SK-N-SH (cell line): Measurements from ENCODE around the gene FDXR. TPM values are rescaled to one million over a fixed set of nuclear protein-coding genes. Genes with fewer than 3 reads are reported as not detected.

ENCODE experiments used
- CTCF ChIA-PET: fragments of 300-600, 350-600 bp; formaldehyde crosslinking; extraction: SDS; loops from one replicate; lab custom pipeline; 2021; lab: Yijun Ruan, JAX
- POLR2A ChIA-PET: fragments of 350-600 bp; sonication (Branson Sonifier 250); formaldehyde crosslinking; extraction: SDS; loops from one replicate; lab custom pipeline; 2020; ENCODE audit warnings: antibody characterized with exemption, inconsistent platforms; lab: Yijun Ruan, JAX
- DNase-seq: peaks from one replicate; pipeline ENCODE4 v3.0.0; 2012
- H2AFZ ChIP-seq: fragments of 200-600 bp; sonication (generic); 2 replicates; pipeline ENCODE4 v1.8.1; 2016; ENCODE audit warnings: antibody characterized with exemption, mild to moderate bottlenecking, low read depth
- H3F3A ChIP-seq: fragments of 200-600 bp; sonication (generic); replicated peaks from 2 replicates; pipeline ENCODE3; 2016; ENCODE audit warnings: antibody characterized with exemption, mild to moderate bottlenecking; ENCODE audit not compliant: insufficient read depth
- H3K27ac ChIP-seq, 2 experiments: fragments of 200-500 bp in 1 of 2; fragments of 200-600 bp in 1 of 2; sonication (Bioruptor generic) in 1 of 2; sonication (generic), shearing (Covaris generic) in 1 of 2; 2 replicates each; pipeline versions ENCODE4 v1.5.1 to v1.6.1; 2014 to 2016; ENCODE audit warnings: low read depth in 2 of 2, inconsistent platforms in 1 of 2, low read length in 1 of 2, mild to moderate bottlenecking in 1 of 2, mixed read lengths in 1 of 2
- H3K27me3 ChIP-seq: fragments of 200-600 bp; sonication (generic), shearing (Covaris generic); 2 replicates; pipeline ENCODE4 v1.6.1; 2016; ENCODE audit warnings: mixed run types; ENCODE audit not compliant: insufficient read depth
- H3K36me3 ChIP-seq, 2 experiments: fragments of 200-500 bp in 1 of 2; fragments of 200-600 bp in 1 of 2; sonication (Bioruptor generic) in 1 of 2; sonication (generic) in 1 of 2; replicated peaks in 1 of 2; 2 replicates each; pipeline versions ENCODE3 to v1.5.1; 2014 to 2016; ENCODE audit warnings: low read length in 1 of 2, mild to moderate bottlenecking in 1 of 2; ENCODE audit not compliant: insufficient read depth in 2 of 2, control insufficient read depth in 1 of 2
- H3K4me1 ChIP-seq, 2 experiments: fragments of 200-500 bp in 1 of 2; fragments of 200-600 bp in 1 of 2; sonication (Bioruptor generic) in 1 of 2; sonication (generic), shearing (Covaris generic) in 1 of 2; 2 replicates each; pipeline versions ENCODE4 v1.5.1 to v1.6.1; 2014 to 2016; ENCODE audit warnings: low read depth in 1 of 2, low read length in 1 of 2, mixed run types in 1 of 2; ENCODE audit not compliant: insufficient read depth in 2 of 2, control insufficient read depth in 1 of 2
- H3K4me2 ChIP-seq: fragments of 200-600 bp; sonication (generic), shearing (Covaris generic); 2 replicates; pipeline ENCODE4 v1.6.1; 2017; ENCODE audit warnings: mixed run types
- H3K4me3 ChIP-seq, 2 experiments: fragments of 200-500 bp in 1 of 2; fragments of 200-600 bp in 1 of 2; sonication (Bioruptor generic) in 1 of 2; sonication (generic), shearing (Covaris generic) in 1 of 2; 2 replicates each; pipeline versions ENCODE4 v1.5.1 to v1.8.1; 2014 to 2016; ENCODE audit warnings: low read depth in 2 of 2, inconsistent platforms in 1 of 2, low read length in 1 of 2, mild to moderate bottlenecking in 1 of 2, mixed read lengths in 1 of 2, moderate library complexity in 1 of 2
- H3K79me2 ChIP-seq: fragments of 200-600 bp; sonication (generic); 2 replicates; pipeline ENCODE4 v1.8.1; 2017; ENCODE audit warnings: mild to moderate bottlenecking; ENCODE audit not compliant: insufficient read depth
- H3K9ac ChIP-seq: fragments of 200-600 bp; sonication (generic); 2 replicates; pipeline ENCODE4 v1.6.1; 2017; ENCODE audit warnings: mixed run types
- H3K9me2 ChIP-seq: fragments of 200-600 bp; sonication (generic); 2 replicates; pipeline ENCODE4 v1.6.1; 2017; ENCODE audit warnings: mixed run types
- H3K9me3 ChIP-seq: fragments of 200-600 bp; sonication (generic); 2 replicates; pipeline ENCODE4 v1.6.1; 2017; ENCODE audit warnings: mixed run types, mild to moderate bottlenecking, moderate library complexity
- H4K20me1 ChIP-seq: fragments of 200-600 bp; sonication (generic); 2 replicates; pipeline ENCODE4 v1.6.1; 2017; ENCODE audit warnings: mild to moderate bottlenecking, mixed run types; ENCODE audit not compliant: insufficient read depth
- EP300 ChIP-seq, 2 experiments: IDR thresholded peaks; 2 replicates each; pipeline versions ENCODE4 v1.4.0 to v1.6.1; 2012; ENCODE audit warnings: borderline replicate concordance in 1 of 2, low read depth in 1 of 2, low read length in 1 of 2
- EZH2phosphoT487 ChIP-seq: fragments of 200-600 bp; sonication (generic); IDR thresholded peaks from 2 replicates; pipeline ENCODE4 v1.6.1; 2017; ENCODE audit warnings: low read depth, mixed run types, mild to moderate bottlenecking, antibody characterized with exemption, moderate library complexity, borderline replicate concordance
- GATA2 ChIP-seq: sonication (generic); formaldehyde crosslinking; IDR thresholded peaks from 2 replicates; pipeline ENCODE4 v1.5.0; 2020; ENCODE audit warnings: mild to moderate bottlenecking, missing genetic modification reagents
- MXI1 ChIP-seq: IDR thresholded peaks from 2 replicates; pipeline ENCODE4 v1.6.1; 2012; ENCODE audit warnings: mild to moderate bottlenecking, low read depth, low read length, improper control_type of control experiment
- NRF1 ChIP-seq: IDR thresholded peaks from 2 replicates; pipeline ENCODE4 v1.6.1; 2012; ENCODE audit warnings: low read depth, mild to moderate bottlenecking, low read length
- POLR2AphosphoS5 ChIP-seq: IDR thresholded peaks from 2 replicates; pipeline ENCODE4 v1.6.1; 2012; ENCODE audit warnings: low read depth, low read length
- RAD21 ChIP-seq: IDR thresholded peaks from 2 replicates; pipeline ENCODE4 v1.6.1; 2012; ENCODE audit warnings: mild to moderate bottlenecking, low read length
- RXRA ChIP-seq: IDR thresholded peaks from 2 replicates; pipeline ENCODE4 v1.4.0; 2012; ENCODE audit warnings: low read depth, mild to moderate bottlenecking, borderline replicate concordance
- SIN3A ChIP-seq: IDR thresholded peaks from 2 replicates; pipeline ENCODE4 v1.6.1; 2012; ENCODE audit warnings: low read depth, mild to moderate bottlenecking, low read length, moderate library complexity, borderline replicate concordance
- TCF12 ChIP-seq: IDR thresholded peaks from 2 replicates; pipeline ENCODE4 v1.4.0; 2012
- WGBS: methylation state at CpG from one replicate; pipeline ENCODE4 v1.1.6; 2017; ENCODE audit warnings: low lambda C conversion rate; 5-methylcytosine and 5-hydroxymethylcytosine counted together
- polyA plus RNA-seq, 3 experiments: library from polyadenylated mRNA; depleted of rRNA; stranded (reverse); fragments of >200 nt; gene quantifications; 2 replicates each; pipeline ENCODE4 v1.2.3, GENCODE V29; 2012
- TF ChIP-seq, protein P1 (sequence below): IDR thresholded peaks from 2 replicates; pipeline ENCODE4; 2012
- TF ChIP-seq, protein P2 (sequence below): IDR thresholded peaks from 2 replicates; pipeline ENCODE4 v1.4.0; 2012; ENCODE audit warnings: low read depth, borderline replicate concordance
- TF ChIP-seq, protein P3 (sequence below): IDR thresholded peaks from 2 replicates; pipeline ENCODE4 v1.6.1; 2012; ENCODE audit warnings: mild to moderate bottlenecking, low read depth, low read length, moderate library complexity

Gene FDXR
- polyA plus RNA-seq, 1 of the 3 experiments (the other 2 are of a cell fraction), result 86.7 TPM

DNA sequence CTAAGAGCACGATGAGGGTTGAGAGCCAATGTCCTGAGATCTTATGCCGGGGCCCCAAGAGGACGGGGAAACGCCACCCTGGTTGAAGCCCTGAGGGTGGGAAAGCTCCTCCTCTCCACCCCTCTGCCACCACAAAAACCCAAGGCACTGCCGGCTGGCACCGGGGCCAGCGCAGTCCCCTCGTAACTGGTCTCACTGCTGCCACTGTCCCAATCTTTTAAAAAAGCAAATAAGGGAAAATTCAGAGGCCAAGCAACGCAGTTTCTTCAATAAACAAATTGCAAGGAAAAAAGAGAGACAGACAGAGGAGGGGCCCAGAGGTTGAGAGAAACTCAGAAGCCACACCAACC, 19.8 kb downstream of the FDXR start:
- ChIA-PET CTCF (interaction anchor here (47.7 to 98.1 kb wide), 2 partner anchors 7 to 35 kb away, joined by 3869 read pairs; partner anchors contain the start of genes FDXR, GRIN2C and NAT9), POLR2A (no interaction called here)
- no peaks in the 10 kb centered on the region for H3K36me3 ChIP-seq
- TF ChIP-seq NRF1 (no peak), GATA2 (no peak), RAD21 (no peak), EZH2phosphoT487 (no peak), EP300 (IDR thresholded peaks at IDR 0.05; ENCODE audit: borderline replicate concordance in 1 of 2, low read depth in 1 of 2, low read length in 1 of 2) (no peak), RXRA (no peak), POLR2AphosphoS5 (no peak), TCF12 (no peak), MXI1 (no peak), SIN3A (no peak)
- TF ChIP-seq, protein P1, sequence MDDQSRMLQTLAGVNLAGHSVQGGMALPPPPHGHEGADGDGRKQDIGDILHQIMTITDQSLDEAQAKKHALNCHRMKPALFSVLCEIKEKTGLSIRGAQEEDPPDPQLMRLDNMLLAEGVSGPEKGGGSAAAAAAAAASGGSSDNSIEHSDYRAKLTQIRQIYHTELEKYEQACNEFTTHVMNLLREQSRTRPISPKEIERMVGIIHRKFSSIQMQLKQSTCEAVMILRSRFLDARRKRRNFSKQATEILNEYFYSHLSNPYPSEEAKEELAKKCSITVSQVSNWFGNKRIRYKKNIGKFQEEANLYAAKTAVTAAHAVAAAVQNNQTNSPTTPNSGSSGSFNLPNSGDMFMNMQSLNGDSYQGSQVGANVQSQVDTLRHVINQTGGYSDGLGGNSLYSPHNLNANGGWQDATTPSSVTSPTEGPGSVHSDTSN, result no peak
- TF ChIP-seq, protein P2, sequence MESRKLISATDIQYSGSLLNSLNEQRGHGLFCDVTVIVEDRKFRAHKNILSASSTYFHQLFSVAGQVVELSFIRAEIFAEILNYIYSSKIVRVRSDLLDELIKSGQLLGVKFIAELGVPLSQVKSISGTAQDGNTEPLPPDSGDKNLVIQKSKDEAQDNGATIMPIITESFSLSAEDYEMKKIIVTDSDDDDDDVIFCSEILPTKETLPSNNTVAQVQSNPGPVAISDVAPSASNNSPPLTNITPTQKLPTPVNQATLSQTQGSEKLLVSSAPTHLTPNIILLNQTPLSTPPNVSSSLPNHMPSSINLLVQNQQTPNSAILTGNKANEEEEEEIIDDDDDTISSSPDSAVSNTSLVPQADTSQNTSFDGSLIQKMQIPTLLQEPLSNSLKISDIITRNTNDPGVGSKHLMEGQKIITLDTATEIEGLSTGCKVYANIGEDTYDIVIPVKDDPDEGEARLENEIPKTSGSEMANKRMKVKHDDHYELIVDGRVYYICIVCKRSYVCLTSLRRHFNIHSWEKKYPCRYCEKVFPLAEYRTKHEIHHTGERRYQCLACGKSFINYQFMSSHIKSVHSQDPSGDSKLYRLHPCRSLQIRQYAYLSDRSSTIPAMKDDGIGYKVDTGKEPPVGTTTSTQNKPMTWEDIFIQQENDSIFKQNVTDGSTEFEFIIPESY, result no peak
- H3K9me2 ChIP-seq, result no peaks in the 10 kb centered on the region
- H2AFZ ChIP-seq, result no peak overlapping the region
- no peaks in the 10 kb centered on the region for H3K79me2 ChIP-seq
- 63% methylated on average over 9 of the region's 9 CpGs for WGBS
- H3K27me3 ChIP-seq, result peaks cover 46% of the 10 kb centered on the region
- H3K27ac ChIP-seq, result no peak overlapping the region
- H3K4me2 ChIP-seq, result no peak overlapping the region
- no peaks in the 10 kb centered on the region for H3F3A ChIP-seq
- H4K20me1 ChIP-seq, result no peaks in the 10 kb centered on the region
- H3K4me3 ChIP-seq, result no peak overlapping the region
- H3K9me3 ChIP-seq, result no peaks in the 10 kb centered on the region
- H3K9ac ChIP-seq, result no peak overlapping the region
- no peaks in the 10 kb centered on the region; a peak in 1 of 4 replicates for H3K4me1 ChIP-seq
- no peak for DNase-seq

DNA sequence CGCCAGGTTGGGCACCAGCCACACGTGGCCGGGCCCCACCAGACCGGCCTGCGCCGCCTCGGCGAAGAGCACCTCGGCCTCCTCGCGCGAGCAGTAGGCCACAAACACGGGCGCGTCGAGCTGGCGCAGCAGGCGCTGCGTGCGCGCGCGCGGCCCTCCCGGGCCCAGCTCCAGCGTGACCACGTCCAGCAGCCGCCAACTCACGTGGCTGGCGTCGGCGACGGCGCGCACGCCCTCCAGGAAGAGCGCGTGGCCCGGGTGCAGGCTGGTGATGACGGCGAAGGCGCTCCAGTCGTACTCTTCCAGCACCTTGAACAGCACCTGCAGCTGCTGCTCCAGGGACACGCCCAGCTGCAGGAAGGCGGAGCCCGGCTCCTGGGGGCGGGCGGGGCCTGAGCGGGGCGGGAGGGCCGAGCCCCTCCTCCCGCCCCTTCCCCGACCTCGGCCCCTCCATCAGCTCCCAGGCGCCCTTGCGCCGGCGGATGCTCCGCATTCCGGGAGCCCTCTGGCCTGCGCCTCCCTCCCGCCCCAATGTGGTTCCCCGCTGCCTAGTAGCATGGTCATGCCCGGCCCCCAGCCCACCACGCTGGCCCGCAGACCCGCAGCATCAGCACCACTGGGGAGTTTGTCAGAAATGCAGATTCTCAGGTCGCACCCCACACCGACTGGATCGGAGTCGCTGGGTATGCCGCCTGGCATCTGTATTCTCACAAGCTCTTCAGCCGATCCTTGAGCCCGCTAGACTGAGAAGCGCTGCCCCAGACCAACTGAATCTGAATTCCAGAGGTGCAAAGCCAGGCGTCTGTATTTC, 20.4 kb downstream of the FDXR start:
- Histone ChIP-seq H2AFZ (no peak overlapping the region), H3K27me3 (peaks cover 43% of the 10 kb centered on the region), H3K79me2 (no peaks in the 10 kb centered on the region), H3F3A (no peaks in the 10 kb centered on the region), H3K9me3 (no peaks in the 10 kb centered on the region), H4K20me1 (no peaks in the 10 kb centered on the region), H3K9ac (no peak overlapping the region), H3K4me1 (no peaks in the 10 kb centered on the region; a peak in 1 of 4 replicates), H3K9me2 (no peaks in the 10 kb centered on the region), H3K4me3 (no peak overlapping the region), H3K27ac (no peak overlapping the region), H3K4me2 (no peak overlapping the region), H3K36me3 (no peaks in the 10 kb centered on the region)
- peak; percentile 81 for DNase-seq
- CTCF ChIA-PET, result interaction anchor here (47.7 to 98.1 kb wide), 2 partner anchors 7 to 35 kb away, joined by 3869 read pairs; partner anchors contain the start of genes FDXR, GRIN2C and NAT9
- TF ChIP-seq, protein P1, result no peak
- TF ChIP-seq, protein P3, sequence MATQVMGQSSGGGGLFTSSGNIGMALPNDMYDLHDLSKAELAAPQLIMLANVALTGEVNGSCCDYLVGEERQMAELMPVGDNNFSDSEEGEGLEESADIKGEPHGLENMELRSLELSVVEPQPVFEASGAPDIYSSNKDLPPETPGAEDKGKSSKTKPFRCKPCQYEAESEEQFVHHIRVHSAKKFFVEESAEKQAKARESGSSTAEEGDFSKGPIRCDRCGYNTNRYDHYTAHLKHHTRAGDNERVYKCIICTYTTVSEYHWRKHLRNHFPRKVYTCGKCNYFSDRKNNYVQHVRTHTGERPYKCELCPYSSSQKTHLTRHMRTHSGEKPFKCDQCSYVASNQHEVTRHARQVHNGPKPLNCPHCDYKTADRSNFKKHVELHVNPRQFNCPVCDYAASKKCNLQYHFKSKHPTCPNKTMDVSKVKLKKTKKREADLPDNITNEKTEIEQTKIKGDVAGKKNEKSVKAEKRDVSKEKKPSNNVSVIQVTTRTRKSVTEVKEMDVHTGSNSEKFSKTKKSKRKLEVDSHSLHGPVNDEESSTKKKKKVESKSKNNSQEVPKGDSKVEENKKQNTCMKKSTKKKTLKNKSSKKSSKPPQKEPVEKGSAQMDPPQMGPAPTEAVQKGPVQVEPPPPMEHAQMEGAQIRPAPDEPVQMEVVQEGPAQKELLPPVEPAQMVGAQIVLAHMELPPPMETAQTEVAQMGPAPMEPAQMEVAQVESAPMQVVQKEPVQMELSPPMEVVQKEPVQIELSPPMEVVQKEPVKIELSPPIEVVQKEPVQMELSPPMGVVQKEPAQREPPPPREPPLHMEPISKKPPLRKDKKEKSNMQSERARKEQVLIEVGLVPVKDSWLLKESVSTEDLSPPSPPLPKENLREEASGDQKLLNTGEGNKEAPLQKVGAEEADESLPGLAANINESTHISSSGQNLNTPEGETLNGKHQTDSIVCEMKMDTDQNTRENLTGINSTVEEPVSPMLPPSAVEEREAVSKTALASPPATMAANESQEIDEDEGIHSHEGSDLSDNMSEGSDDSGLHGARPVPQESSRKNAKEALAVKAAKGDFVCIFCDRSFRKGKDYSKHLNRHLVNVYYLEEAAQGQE, result peak; percentile 81
- POLR2A ChIA-PET, result interaction anchor here (0.6 to 1.2 kb wide), 3 partner anchors 10 to 58 kb away, joined by 3 to 5 read pairs (median 3); partner anchors contain the start of gene FDXR
- WGBS, result 37% methylated on average over 26 of the region's 76 CpGs
